HG03575 (cell line): ENCODE results near the gene POMC.
"Not testable (repeated sequence)": the region's sequence is repeated elsewhere in the genome, so short reads cannot be mapped to it uniquely, and the experiment has no call there.

Experiments used
- ATAC-seq: cut with Tn5 transposase; IDR thresholded peaks from one replicate; pipeline ENCODE4 v1.9.1; 2021; ENCODE audit not compliant: unreplicated experiment, insufficient number of reproducible peaks, low FRiP score; ENCODE audit errors: extremely low read depth

POMC gene

GRCh38 chr2:25178976-25179375 is 10.6 kb upstream of the POMC start:
- ATAC-seq: no peak

- ATAC-seq: no peak
Measured at GRCh38 chr2:25177211-25177611, 8.8 kb upstream of the POMC start.

GRCh38 chr2:25176541-25177181 is 8.3 kb upstream of the POMC start:
- no peak for ATAC-seq

- ATAC-seq: no peak
Measured at GRCh38 chr2:25176138-25176537, 7.8 kb upstream of the POMC start.

GRCh38 chr2:25174192-25174861 is 5.9 kb upstream of the POMC start:
- no peak for ATAC-seq

- no peak for ATAC-seq
Measured at GRCh38 chr2:25173719-25174118, 5.3 kb upstream of the POMC start.

GRCh38 chr2:25170888-25171287 is 2.5 kb upstream of the POMC start:
- no peak for ATAC-seq

GRCh38 chr2:25169073-25169470 is 692 bp upstream of the POMC start:
- ATAC-seq: no peak

GRCh38 chr2:25165992-25166875 is 2.1 kb downstream of the POMC start:
- ATAC-seq: no peak

- no peak for ATAC-seq
Measured at GRCh38 chr2:25164561-25164960, 3.8 kb downstream of the POMC start.

GRCh38 chr2:25162061-25162460 is 6.3 kb downstream of the POMC start:
- not testable (repeated sequence) for ATAC-seq

- no peak for ATAC-seq
Measured at GRCh38 chr2:25161055-25161781, 7.2 kb downstream of the POMC start.

- no peak for ATAC-seq
Measured at GRCh38 chr2:25160376-25160775, 8.0 kb downstream of the POMC start.

GRCh38 chr2:25159949-25160348 is 8.4 kb downstream of the POMC start:
- ATAC-seq: no peak

- no peak for ATAC-seq
Measured at GRCh38 chr2:25158096-25158852, 10.1 kb downstream of the POMC start.

- ATAC-seq: no peak
Measured at GRCh38 chr2:25155401-25155800, 13.0 kb downstream of the POMC start.

GRCh38 chr2:25151718-25152117 is 16.7 kb downstream of the POMC start:
- no peak for ATAC-seq

GRCh38 chr2:25150993-25151392 is 17.4 kb downstream of the POMC start:
- ATAC-seq: not testable (repeated sequence)

GRCh38 chr2:25149646-25150045 is 18.7 kb downstream of the POMC start:
- no peak for ATAC-seq
